GM19025 (cell line): Measurements from ENCODE around the gene FAM135A.
"Not testable (repeated sequence)": the region's sequence is repeated elsewhere in the genome, so short reads cannot be mapped to it uniquely, and the experiment has no call there.

Source experiments
- ATAC-seq: cut with Tn5 transposase; IDR thresholded peaks from one replicate; pipeline ENCODE4 v1.9.1; 2021; ENCODE audit warnings: mild to moderate bottlenecking, low read depth, moderate library complexity; ENCODE audit not compliant: unreplicated experiment

Gene FAM135A

GRCh38 chr6:70601014-70601413, 187.7 kb downstream of the FAM135A start:
- no peak for ATAC-seq

- ATAC-seq, result no peak
Measured at GRCh38 chr6:70604254-70604653, 190.9 kb downstream of the FAM135A start.

- ATAC-seq, result not testable (repeated sequence)
Measured at GRCh38 chr6:70607371-70607770, 194.1 kb downstream of the FAM135A start.

GRCh38 chr6:70609181-70609580, 195.9 kb downstream of the FAM135A start:
- not testable (repeated sequence) for ATAC-seq
